ENCODE results near the gene CHRDL1.

The CHRDL1 gene

GRCh38 chrX:110646386-110646785 is 149.2 kb downstream of the CHRDL1 start:
- no peak for DNase-seq
